Measurements from ENCODE around the gene ZFP36L2. TPM values are rescaled to one million over a fixed set of nuclear protein-coding genes. Genes with fewer than 3 reads are reported as not detected.

ZFP36L2 gene
- total RNA-seq, 1 experiment from 2014 or later, result 105 TPM

GRCh38 chr2:43220760-43221123 is 5.7 kb downstream of the ZFP36L2 start:
- TF ChIP-seq CTCF (conservative IDR thresholded peaks at IDR 0.05), result no peak
- no peaks in the 10 kb centered on the region for H3K27me3 ChIP-seq (ENCODE audit: insufficient read depth, low read length)
- H3K9ac ChIP-seq (ENCODE audit: extremely low read depth, insufficient read length, low read length), result no peak overlapping the region
- no peak for DNase-seq
- no peak overlapping the region for H2AK5ac ChIP-seq (ENCODE audit: insufficient read length, low read length)
- H4K20me1 ChIP-seq (ENCODE audit: control insufficient read depth, insufficient read depth, insufficient read length), result peaks cover 3% of the 10 kb centered on the region
- H3K36me3 Mint-ChIP-seq (ENCODE audit: insufficient read depth in 1 of 3, low read depth in 3 of 3), result peaks cover 13 to 36% (median 22%) of the 10 kb centered on the region in 3 experiments
- H3K27me3 Mint-ChIP-seq (ENCODE audit: low read depth), result peaks cover 1% of the 10 kb centered on the region; the same call in 1 of the 2 replicates
- peak overlapping the region; percentile 60 for H3K4me2 ChIP-seq (ENCODE audit: insufficient read depth, insufficient read length, low read length)
- H3T11ph ChIP-seq (ENCODE audit: low read length), result no peak overlapping the region
- H3K79me1 ChIP-seq (ENCODE audit: insufficient read depth, low read depth, low read length, poor library complexity, severe bottlenecking), result no peaks in the 10 kb centered on the region
- no peak overlapping the region for H3K4ac ChIP-seq (ENCODE audit: low read depth, low read length)
- no peak overlapping the region for H2BK20ac ChIP-seq (ENCODE audit: low read depth, low read length, poor library complexity, severe bottlenecking)
- no peak overlapping the region for H3K56ac ChIP-seq (ENCODE audit: insufficient read length, low read depth, low read length)
- H2BK120ac ChIP-seq (ENCODE audit: low read depth, low read length, poor library complexity, severe bottlenecking), result no peak overlapping the region
- no peak overlapping the region for H2AFZ ChIP-seq (ENCODE audit: low read length)
- H3K23ac ChIP-seq (ENCODE audit: insufficient read length, low read depth, low read length), result no peak overlapping the region
- H3K27ac Mint-ChIP-seq, result peak overlapping the region; percentile 92 to 98 (median 98)
- no CpG with 5 or more reads among the region's 5 CpGs for WGBS (ENCODE audit: extremely low coverage, insufficient read length, low lambda C conversion rate)
- H3K4me1 Mint-ChIP-seq, result peaks cover 62 to 73% of the 10 kb centered on the region in 2 experiments
- H3K79me2 ChIP-seq (ENCODE audit: insufficient read depth, low read length), result peaks cover 14% of the 10 kb centered on the region; the same call in 1 of the 2 replicates
- H3K4me3 Mint-ChIP-seq, result peak overlapping the region; percentile 69 to 84
- no peak overlapping the region for H2BK5ac ChIP-seq (ENCODE audit: insufficient read length, low read length)
- H2BK12ac ChIP-seq (ENCODE audit: insufficient read length, low read depth, low read length), result no peak overlapping the region
- H3K23me2 ChIP-seq (ENCODE audit: insufficient read length, low read depth, low read length, poor library complexity, severe bottlenecking), result peaks cover 11% of the 10 kb centered on the region
- peaks cover 0 to 2% of the 10 kb centered on the region in 2 experiments; a peak in 1 of 5 replicates for H3K9me3 Mint-ChIP-seq
- H3K18ac ChIP-seq (ENCODE audit: insufficient read length, low read depth, low read length), result no peak overlapping the region
- no peak overlapping the region for H2BK15ac ChIP-seq (ENCODE audit: low read depth, low read length)
- H4K5ac ChIP-seq (ENCODE audit: insufficient read length, low read depth, low read length), result no peak overlapping the region
- peak overlapping the region; percentile 34 for H3K27ac ChIP-seq (ENCODE audit: insufficient read length, low read depth, low read length)
- no peak overlapping the region for H4K91ac ChIP-seq (ENCODE audit: insufficient read length, low read depth, low read length)
- no peak overlapping the region; the same call in 1 of the 2 replicates for H3K14ac ChIP-seq (ENCODE audit: insufficient read depth, low read length)
- H3K9me3 ChIP-seq (ENCODE audit: control insufficient read depth, low read depth, low read length), result no peaks in the 10 kb centered on the region
- no peak overlapping the region for H4K8ac ChIP-seq (replicated peaks; ENCODE audit: insufficient read length, low read depth, low read length)
- H3K4me1 ChIP-seq (ENCODE audit: insufficient read depth, low read length), result peaks cover 15% of the 10 kb centered on the region
